CD1c-positive myeloid dendritic cell (primary cell): ENCODE results near the gene NLRX1.
A peak's percentile ranks its signal among the peaks of the same experiment; 100 is the strongest.
"Not testable (repeated sequence)": the region's sequence is repeated elsewhere in the genome, so short reads cannot be mapped to it uniquely, and the experiment has no call there.

Experiments
- DNase-seq: peaks from one replicate; pipeline ENCODE4 v3.0.0-alpha.2; 2016; ENCODE audit errors: extremely low spot score

Gene NLRX1

GRCh38 chr11:119168471-119169281 lies at the start of gene NLRX1:
Gene NLRX1, plus strand, starts transcription at chr11:119168725. Its CDS starts 2,679 bp downstream, at chr11:119171404.
- DNase-seq, result peak; percentile 87

GRCh38 chr11:119118946-119119345 lies 49.6 kb upstream of the NLRX1 start:
- no peak for DNase-seq

- DNase-seq, result no peak
These were observed 47.9 kb upstream of the NLRX1 start for GRCh38 chr11:119120639-119121007.

GRCh38 chr11:119121008-119121810 lies 47.3 kb upstream of the NLRX1 start, which contains the start of gene HINFP:
Gene HINFP, plus strand, starts transcription at chr11:119121580. Its CDS starts 5,365 bp downstream, at chr11:119126945.
- peak; percentile 99 for DNase-seq

GRCh38 chr11:119121811-119122124 lies 46.8 kb upstream of the NLRX1 start:
- no peak for DNase-seq

GRCh38 chr11:119125821-119126220 lies 42.7 kb upstream of the NLRX1 start:
- DNase-seq, result no peak

- no peak for DNase-seq
These were observed 41.8 kb upstream of the NLRX1 start for GRCh38 chr11:119126675-119127268.

- no peak for DNase-seq
These were observed 37.9 kb upstream of the NLRX1 start for GRCh38 chr11:119130662-119131061.

DNA sequence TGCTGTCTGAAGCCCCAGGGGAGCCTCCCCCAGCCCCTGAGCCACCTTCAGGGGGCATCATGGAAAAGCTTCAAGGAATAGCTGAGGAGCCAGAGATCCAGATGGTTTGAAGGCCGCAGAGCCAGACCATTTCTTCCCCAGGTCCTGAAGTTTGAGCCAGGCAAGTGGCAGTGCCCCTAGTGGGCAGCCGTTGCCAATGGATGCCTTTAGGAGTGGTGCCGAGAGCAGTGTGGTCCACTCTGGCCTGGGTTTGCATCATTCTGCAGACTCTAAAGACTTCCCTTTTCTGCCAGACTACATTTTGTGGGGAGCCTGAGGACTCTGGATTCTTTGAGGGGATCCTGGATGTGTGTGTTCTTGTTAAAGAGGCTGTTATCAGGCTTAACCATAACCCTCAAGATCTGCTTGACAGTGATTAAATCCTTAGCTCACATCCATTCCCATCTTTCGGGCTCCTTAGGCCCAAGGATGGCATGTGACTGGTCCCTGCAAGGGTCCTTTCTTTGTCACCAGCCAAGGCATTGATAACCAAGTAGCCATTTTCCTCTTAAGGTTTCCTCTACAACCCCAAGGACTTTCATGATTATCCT lies 34.0 kb upstream of the NLRX1 start:
- peak; percentile 60 for DNase-seq

DNA sequence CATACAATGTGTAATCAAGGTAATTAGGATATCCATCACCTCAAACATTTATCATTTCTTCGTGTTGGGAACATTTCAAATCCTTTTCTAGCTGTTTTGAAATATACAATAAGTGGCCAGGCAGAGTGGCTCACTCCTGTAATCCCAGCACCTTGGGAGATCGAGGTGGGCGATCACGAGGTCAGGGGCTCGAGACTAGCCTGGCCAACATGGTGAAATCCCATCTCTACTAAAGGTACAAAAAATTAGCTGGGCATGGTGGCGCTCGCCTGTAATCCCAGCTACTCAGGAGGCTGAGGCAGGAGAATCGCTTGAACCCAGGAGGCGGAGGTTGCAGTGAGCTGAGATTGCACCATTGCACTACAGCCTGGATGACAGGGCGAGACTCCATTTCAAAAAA lies 29.2 kb upstream of the NLRX1 start:
- not testable (repeated sequence) for DNase-seq

DNA sequence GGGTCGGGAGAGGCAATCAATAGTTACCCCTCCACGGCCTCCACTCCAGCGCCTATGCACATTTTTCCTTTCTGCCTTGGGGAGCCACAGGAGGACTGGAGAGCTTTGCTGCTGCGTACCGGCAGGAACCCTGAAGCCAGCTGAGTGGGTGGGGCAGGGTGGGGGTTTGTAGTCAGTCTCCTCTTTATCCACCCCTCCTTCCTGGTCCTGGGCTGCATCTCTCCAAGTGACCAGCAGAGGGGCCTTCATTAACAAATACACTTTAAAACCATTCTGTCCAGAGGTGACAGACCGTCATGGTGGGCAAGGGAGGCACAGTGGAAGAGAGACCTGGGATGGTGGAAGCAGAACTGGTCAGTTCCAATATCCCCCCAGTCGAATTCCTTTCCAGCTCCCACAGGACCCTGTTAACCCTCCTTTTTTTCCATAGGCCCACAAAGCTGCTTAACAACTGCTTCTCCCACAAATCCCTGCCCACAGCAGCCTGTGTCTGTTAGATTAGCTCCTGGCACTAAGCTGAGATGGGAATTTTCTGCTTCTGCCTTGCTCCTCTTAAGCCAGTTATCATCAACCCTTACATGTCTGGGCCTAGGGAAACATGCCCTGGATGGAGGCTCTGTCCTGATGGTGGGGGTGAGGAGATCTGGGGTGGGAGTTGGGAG lies 23.6 kb upstream of the NLRX1 start:
- peak; percentile 67 for DNase-seq

GRCh38 chr11:119145551-119145950 lies 23.0 kb upstream of the NLRX1 start:
- no peak for DNase-seq

GRCh38 chr11:119147604-119148333 lies 20.8 kb upstream of the NLRX1 start:
- no peak for DNase-seq

- DNase-seq, result no peak
These were observed 19.9 kb upstream of the NLRX1 start for GRCh38 chr11:119148720-119149017.

DNA sequence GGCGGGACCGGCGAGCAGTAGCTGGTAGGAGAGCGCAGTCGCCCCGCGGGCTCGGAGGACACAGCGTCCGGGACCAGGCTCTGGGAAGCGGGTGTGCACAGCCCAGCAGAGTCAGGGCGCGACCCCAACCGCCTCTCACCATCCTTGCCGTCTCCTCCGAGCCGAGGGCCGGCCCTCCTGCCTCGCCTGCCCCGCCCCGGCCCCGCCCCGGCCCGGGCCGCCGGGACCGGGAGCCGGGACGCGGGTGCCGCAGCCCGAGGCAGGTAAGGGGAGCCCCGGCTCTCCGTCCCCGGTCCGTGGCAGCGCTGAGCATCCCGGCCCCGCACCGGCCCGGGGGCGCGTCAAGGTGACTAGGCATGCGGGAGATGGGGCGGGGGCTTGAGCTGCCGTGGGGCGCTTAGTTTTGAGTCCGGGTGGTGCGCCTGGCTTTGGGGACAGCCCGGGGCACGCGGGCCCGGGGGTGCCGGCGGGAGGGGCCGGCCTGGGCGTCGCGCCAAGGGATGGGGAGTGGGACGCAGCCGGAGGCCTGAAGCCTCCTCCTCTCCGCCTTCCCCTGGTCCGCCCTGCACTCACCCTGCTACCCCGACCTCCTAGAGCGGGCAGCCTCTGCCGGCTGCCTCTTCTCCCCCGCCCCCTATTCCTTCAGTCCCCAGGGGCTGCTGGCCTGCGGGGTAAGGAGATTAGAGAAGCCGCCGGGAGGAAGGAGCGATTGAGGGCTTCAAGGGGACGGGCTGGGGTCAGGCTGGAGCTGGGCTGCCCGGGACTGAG lies 19.3 kb upstream of the NLRX1 start, which contains the start of gene ABCG4:
ABCG4 (plus strand) TSS at position 35 of the 768 bp plus-strand sequence. CDS start 914 bp downstream, outside the sequence.
- DNase-seq, result no peak

DNA sequence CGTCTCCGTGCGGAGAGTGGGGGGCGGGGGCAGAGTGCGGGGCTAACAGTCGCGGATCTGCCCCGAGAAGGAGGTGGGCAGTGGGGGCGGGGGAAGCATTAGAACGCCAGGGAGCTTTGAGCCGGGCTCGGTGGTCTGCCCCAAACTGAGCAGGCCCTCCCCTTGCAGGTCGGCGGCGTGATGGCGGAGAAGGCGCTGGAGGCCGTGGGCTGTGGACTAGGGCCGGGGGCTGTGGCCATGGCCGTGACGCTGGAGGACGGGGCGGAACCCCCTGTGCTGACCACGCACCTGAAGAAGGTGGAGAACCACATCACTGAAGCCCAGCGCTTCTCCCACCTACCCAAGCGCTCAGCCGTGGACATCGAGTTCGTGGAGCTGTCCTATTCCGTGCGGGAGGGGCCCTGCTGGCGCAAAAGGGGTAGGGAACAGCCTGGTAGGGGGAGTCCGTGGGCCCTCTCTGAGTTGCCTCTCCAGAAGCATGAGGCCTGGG lies 18.7 kb upstream of the NLRX1 start:
- DNase-seq, result no peak

DNA sequence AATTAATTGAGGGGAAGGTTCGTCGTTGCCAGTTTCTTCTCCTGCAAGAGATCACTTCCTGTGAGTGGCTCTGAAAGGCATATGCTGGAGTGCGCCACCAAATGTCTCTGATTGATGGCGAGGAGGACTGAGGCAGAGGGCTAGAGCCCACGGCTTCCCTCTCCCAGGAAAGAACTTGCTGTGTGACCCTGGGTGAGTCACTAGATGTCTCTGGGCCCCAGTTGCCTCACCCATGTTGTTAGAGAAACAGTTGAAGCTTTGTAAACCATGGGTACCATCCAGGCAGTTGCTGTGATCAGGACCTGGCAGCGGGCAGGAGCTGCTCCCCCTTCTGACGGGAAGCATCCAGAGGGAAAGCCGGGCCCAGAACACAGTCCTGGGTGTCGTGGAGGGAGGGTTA lies 16.5 kb upstream of the NLRX1 start:
- DNase-seq, result no peak

DNA sequence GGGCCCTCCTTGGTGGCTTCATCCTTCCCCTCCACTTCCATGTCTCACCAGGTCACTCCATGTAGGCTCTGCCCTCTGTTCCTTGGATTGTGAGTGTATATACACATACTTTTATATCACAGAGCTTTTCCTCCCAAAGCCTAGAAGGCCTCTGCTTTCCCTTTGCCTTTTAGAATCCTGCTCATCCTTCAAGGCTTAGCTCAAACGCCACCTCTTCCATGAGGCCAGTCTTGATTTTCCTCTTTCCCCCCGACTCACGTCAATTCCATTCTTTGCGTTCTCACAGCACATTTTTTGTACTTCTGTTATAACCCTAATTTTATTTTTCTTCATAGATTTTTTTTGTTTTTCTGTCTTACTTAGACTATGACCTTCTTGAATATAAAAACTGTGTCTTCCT lies 15.9 kb upstream of the NLRX1 start:
- no peak for DNase-seq

GRCh38 chr11:119153049-119153818 lies 15.3 kb upstream of the NLRX1 start:
- no peak for DNase-seq
